WTC11 (cell line): ENCODE results near the gene KICS2. TPM values are rescaled to one million over a fixed set of nuclear protein-coding genes. Genes with fewer than 3 reads are reported as not detected.

Source experiments
- ATAC-seq: fragments of 200-7000 bp; cut with Tn5 transposase; 2 replicates; pipeline ENCODE4 v1.10.0; 2021; ENCODE audit warnings: mild to moderate bottlenecking, moderate library complexity
- CTCF ChIA-PET: fragments of 300-600 bp; sonication (Branson Sonifier 250); formaldehyde crosslinking; loops from one replicate; lab custom pipeline; 2021; ENCODE audit warnings: antibody characterized with exemption; lab: Charles Lee
- POLR2A ChIA-PET: fragments of 350-600 bp; sonication (Branson Sonifier 250); formaldehyde crosslinking; loops from one replicate; lab custom pipeline; 2021; ENCODE audit warnings: antibody characterized with exemption; lab: Charles Lee
- DNase-seq: peaks from one replicate; pipeline ENCODE4 v3.0.0; 2021; ENCODE audit warnings: low spot score
- H3K27ac Mint-ChIP-seq: 2 replicates; pipeline ENCODE4 v1.8.0; 2021; ENCODE audit warnings: mixed read lengths
- H3K27me3 Mint-ChIP-seq: 2 replicates; pipeline ENCODE4 v1.8.0; 2021; ENCODE audit warnings: low read depth, mild to moderate bottlenecking, moderate library complexity, mixed read lengths
- H3K36me3 Mint-ChIP-seq: 2 replicates; pipeline ENCODE4 v1.8.0; 2021; ENCODE audit warnings: mixed read lengths
- H3K4me1 Mint-ChIP-seq: 2 replicates; pipeline ENCODE4 v1.8.0; 2022; ENCODE audit warnings: mixed read lengths
- H3K4me3 Mint-ChIP-seq: 2 replicates; pipeline ENCODE4 v1.8.0; 2021; ENCODE audit warnings: mild to moderate bottlenecking, moderate library complexity, mixed read lengths
- H3K9me3 Mint-ChIP-seq: 2 replicates; pipeline ENCODE4 v1.8.0; 2021; ENCODE audit warnings: mixed read lengths
- ATF1 ChIP-seq: sonication (generic); formaldehyde crosslinking; IDR thresholded peaks from 2 replicates; pipeline ENCODE4 v1.8.1; 2023; ENCODE audit warnings: mild to moderate bottlenecking, moderate library complexity, missing genetic modification reagents
- CDX4 ChIP-seq: fragments of 250-450 bp; sonication (Bioruptor Pico); IDR thresholded peaks from 2 replicates; pipeline ENCODE4 v1.9.0; 2021; ENCODE audit warnings: moderate library complexity, mild to moderate bottlenecking, inconsistent platforms, borderline replicate concordance
- CREB1 ChIP-seq: sonication (generic); formaldehyde crosslinking; IDR thresholded peaks from 2 replicates; pipeline ENCODE4 v1.8.0; 2023; ENCODE audit warnings: mild to moderate bottlenecking, missing genetic modification reagents
- CREM ChIP-seq: sonication (generic); formaldehyde crosslinking; IDR thresholded peaks from 2 replicates; pipeline ENCODE4 v1.8.1; 2022; ENCODE audit warnings: mild to moderate bottlenecking, missing genetic modification reagents, moderate library complexity
- ELF4 ChIP-seq: sonication (generic); formaldehyde crosslinking; IDR thresholded peaks from 2 replicates; pipeline ENCODE4 v1.8.1; 2022; ENCODE audit warnings: low read depth, mild to moderate bottlenecking, moderate library complexity, missing genetic modification reagents
- FOXJ3 ChIP-seq: sonication (generic); formaldehyde crosslinking; IDR thresholded peaks from 2 replicates; pipeline ENCODE4 v1.9.0; 2021; ENCODE audit warnings: missing genetic modification reagents, mild to moderate bottlenecking, borderline replicate concordance
- FOXK1 ChIP-seq: sonication (generic); formaldehyde crosslinking; IDR thresholded peaks from 2 replicates; pipeline ENCODE4 v1.8.0; 2022; ENCODE audit warnings: mild to moderate bottlenecking, moderate library complexity, missing genetic modification reagents
- HMGXB4 ChIP-seq: sonication (generic); formaldehyde crosslinking; IDR thresholded peaks from 2 replicates; pipeline ENCODE4 v1.8.1; 2023; ENCODE audit warnings: mild to moderate bottlenecking, moderate library complexity, missing genetic modification reagents
- IRF1 ChIP-seq: sonication (generic); formaldehyde crosslinking; IDR thresholded peaks from 2 replicates; pipeline ENCODE4 v1.8.0; 2023; ENCODE audit warnings: missing genetic modification reagents
- KAT7 ChIP-seq: sonication (generic); formaldehyde crosslinking; IDR thresholded peaks from 2 replicates; pipeline ENCODE4 v1.8.1; 2023; ENCODE audit warnings: missing genetic modification reagents, mild to moderate bottlenecking, borderline replicate concordance
- NR1H2 ChIP-seq: sonication (generic); formaldehyde crosslinking; IDR thresholded peaks from 2 replicates; pipeline ENCODE4 v1.9.0; 2021; ENCODE audit warnings: mild to moderate bottlenecking, moderate library complexity, missing genetic modification reagents
- OVOL2 ChIP-seq: fragments of 250-450 bp; sonication (Bioruptor Pico); IDR thresholded peaks from 2 replicates; pipeline ENCODE4 v1.9.0; 2021; ENCODE audit warnings: mild to moderate bottlenecking, borderline replicate concordance
- SMAD3 ChIP-seq: sonication (generic); formaldehyde crosslinking; IDR thresholded peaks from 2 replicates; pipeline ENCODE4 v1.8.0; 2022; ENCODE audit warnings: missing genetic modification reagents, mild to moderate bottlenecking, borderline replicate concordance
- TCF7 ChIP-seq: sonication (generic); formaldehyde crosslinking; IDR thresholded peaks from 2 replicates; pipeline ENCODE4 v1.8.0; 2022; ENCODE audit warnings: mild to moderate bottlenecking, low read depth, missing genetic modification reagents, moderate library complexity
- ZMAT4 ChIP-seq: fragments of 250-450 bp; sonication (Bioruptor Pico); IDR thresholded peaks from 2 replicates; pipeline ENCODE4 v1.9.0; 2021; ENCODE audit warnings: mild to moderate bottlenecking
- ZNF121 ChIP-seq: sonication (generic); formaldehyde crosslinking; IDR thresholded peaks from 2 replicates; pipeline ENCODE4 v1.8.0; 2023; ENCODE audit warnings: missing genetic modification reagents
- ZNF263 ChIP-seq: sonication (generic); formaldehyde crosslinking; IDR thresholded peaks from 2 replicates; pipeline ENCODE4 v1.8.1; 2022; ENCODE audit warnings: low read depth, mild to moderate bottlenecking, moderate library complexity, missing genetic modification reagents
- ZNF512 ChIP-seq: sonication (generic); formaldehyde crosslinking; IDR thresholded peaks from 2 replicates; pipeline ENCODE4 v1.8.1; 2022; ENCODE audit warnings: missing genetic modification reagents, borderline replicate concordance
- total RNA-seq: library from RNA; stranded (reverse); gene quantifications from 3 replicates; pipeline ENCODE4 v1.2.3, GENCODE V29; 2021
- TF ChIP-seq, protein P1 (sequence below): fragments of 200-600 bp; IDR thresholded peaks from 2 replicates; pipeline ENCODE4 v1.8.0; 2022; ENCODE audit warnings: antibody characterized with exemption
- TF ChIP-seq, protein P2 (sequence below): sonication (generic); formaldehyde crosslinking; IDR thresholded peaks from 2 replicates; pipeline ENCODE4 v1.8.0; 2023; ENCODE audit warnings: missing genetic modification reagents, mild to moderate bottlenecking, borderline replicate concordance

KICS2 gene
- total RNA-seq, 1 experiment from 2014 or later, result 10.7 TPM

- no peak for TF ChIP-seq IRF1
Observed at GRCh38 chr12:64253356-64253755, 31.3 kb upstream of the KICS2 start (continued).

- H3K27ac Mint-ChIP-seq, result no peak overlapping the region
- ChIA-PET CTCF (no interaction called here), POLR2A (no interaction called here)
- H3K4me3 Mint-ChIP-seq, result no peak overlapping the region
- no peak for DNase-seq
- no peaks in the 10 kb centered on the region for H3K36me3 Mint-ChIP-seq
- H3K4me1 Mint-ChIP-seq, result peaks cover 7% of the 10 kb centered on the region
- H3K9me3 Mint-ChIP-seq, result no peaks in the 10 kb centered on the region
- TF ChIP-seq ZMAT4 (CRISPR knock-in tag), result no peak
- no peak for TF ChIP-seq CREB1
- no peak for TF ChIP-seq CDX4
- TF ChIP-seq FOXK1 (CRISPR knock-in tag), result no peak
- TF ChIP-seq HMGXB4 (CRISPR knock-in tag), result no peak
- TF ChIP-seq FOXJ3, result no peak
- no peak for TF ChIP-seq KAT7
- no peak for TF ChIP-seq ELF4 (CRISPR knock-in tag)
- TF ChIP-seq, protein P1, sequence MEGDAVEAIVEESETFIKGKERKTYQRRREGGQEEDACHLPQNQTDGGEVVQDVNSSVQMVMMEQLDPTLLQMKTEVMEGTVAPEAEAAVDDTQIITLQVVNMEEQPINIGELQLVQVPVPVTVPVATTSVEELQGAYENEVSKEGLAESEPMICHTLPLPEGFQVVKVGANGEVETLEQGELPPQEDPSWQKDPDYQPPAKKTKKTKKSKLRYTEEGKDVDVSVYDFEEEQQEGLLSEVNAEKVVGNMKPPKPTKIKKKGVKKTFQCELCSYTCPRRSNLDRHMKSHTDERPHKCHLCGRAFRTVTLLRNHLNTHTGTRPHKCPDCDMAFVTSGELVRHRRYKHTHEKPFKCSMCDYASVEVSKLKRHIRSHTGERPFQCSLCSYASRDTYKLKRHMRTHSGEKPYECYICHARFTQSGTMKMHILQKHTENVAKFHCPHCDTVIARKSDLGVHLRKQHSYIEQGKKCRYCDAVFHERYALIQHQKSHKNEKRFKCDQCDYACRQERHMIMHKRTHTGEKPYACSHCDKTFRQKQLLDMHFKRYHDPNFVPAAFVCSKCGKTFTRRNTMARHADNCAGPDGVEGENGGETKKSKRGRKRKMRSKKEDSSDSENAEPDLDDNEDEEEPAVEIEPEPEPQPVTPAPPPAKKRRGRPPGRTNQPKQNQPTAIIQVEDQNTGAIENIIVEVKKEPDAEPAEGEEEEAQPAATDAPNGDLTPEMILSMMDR, result no peak
- no peak for ATAC-seq
- no peaks in the 10 kb centered on the region for H3K27me3 Mint-ChIP-seq
Observed at GRCh38 chr12:64252681-64253080, 30.6 kb upstream of the KICS2 start.

DNA sequence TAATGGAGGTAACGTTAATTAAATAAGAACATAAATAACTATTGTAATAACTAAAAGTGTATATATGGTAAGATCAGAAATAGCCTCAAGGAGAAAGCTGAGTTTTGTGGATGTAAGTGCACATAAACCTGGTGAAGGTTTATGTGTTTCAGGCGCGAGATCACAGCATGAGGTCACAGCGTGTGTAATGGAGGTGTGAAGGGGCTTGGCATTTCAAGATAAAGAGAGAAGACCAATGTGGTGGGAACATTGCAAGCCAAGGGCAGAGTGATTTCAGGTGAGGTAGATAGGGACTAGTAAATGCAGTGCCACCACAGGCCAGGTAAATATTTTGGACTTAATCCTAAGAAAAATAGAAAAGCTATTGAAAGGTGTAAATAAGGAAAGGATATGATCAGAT lies 21.7 kb upstream of the KICS2 start:
- no peaks in the 10 kb centered on the region for H3K36me3 Mint-ChIP-seq

More for the DNA sequence above, 21.7 kb upstream of the KICS2 start:
- CTCF ChIA-PET, result interaction anchor here (0.8 to 1.2 kb wide), 2 partner anchors 13 to 399 kb away, joined by 3 read pairs; no protein-coding TSS in a partner anchor
- Mint-ChIP-seq H3K9me3 (no peaks in the 10 kb centered on the region), H3K27me3 (no peaks in the 10 kb centered on the region), H3K27ac (no peak overlapping the region), H3K4me1 (peaks cover 8% of the 10 kb centered on the region; the same call in 1 of the 2 replicates), H3K4me3 (no peak overlapping the region)
- TF ChIP-seq CREM (CRISPR knock-in tag) (no peak), SMAD3 (CRISPR knock-in tag) (no peak), NR1H2 (CRISPR knock-in tag) (no peak), ZNF121 (CRISPR knock-in tag) (no peak), CREB1 (no peak), OVOL2 (CRISPR knock-in tag) (no peak), ZNF263 (CRISPR knock-in tag) (no peak), ZNF512 (CRISPR knock-in tag) (no peak), TCF7 (CRISPR knock-in tag) (no peak), ATF1 (CRISPR knock-in tag) (no peak)
- TF ChIP-seq, protein P2, sequence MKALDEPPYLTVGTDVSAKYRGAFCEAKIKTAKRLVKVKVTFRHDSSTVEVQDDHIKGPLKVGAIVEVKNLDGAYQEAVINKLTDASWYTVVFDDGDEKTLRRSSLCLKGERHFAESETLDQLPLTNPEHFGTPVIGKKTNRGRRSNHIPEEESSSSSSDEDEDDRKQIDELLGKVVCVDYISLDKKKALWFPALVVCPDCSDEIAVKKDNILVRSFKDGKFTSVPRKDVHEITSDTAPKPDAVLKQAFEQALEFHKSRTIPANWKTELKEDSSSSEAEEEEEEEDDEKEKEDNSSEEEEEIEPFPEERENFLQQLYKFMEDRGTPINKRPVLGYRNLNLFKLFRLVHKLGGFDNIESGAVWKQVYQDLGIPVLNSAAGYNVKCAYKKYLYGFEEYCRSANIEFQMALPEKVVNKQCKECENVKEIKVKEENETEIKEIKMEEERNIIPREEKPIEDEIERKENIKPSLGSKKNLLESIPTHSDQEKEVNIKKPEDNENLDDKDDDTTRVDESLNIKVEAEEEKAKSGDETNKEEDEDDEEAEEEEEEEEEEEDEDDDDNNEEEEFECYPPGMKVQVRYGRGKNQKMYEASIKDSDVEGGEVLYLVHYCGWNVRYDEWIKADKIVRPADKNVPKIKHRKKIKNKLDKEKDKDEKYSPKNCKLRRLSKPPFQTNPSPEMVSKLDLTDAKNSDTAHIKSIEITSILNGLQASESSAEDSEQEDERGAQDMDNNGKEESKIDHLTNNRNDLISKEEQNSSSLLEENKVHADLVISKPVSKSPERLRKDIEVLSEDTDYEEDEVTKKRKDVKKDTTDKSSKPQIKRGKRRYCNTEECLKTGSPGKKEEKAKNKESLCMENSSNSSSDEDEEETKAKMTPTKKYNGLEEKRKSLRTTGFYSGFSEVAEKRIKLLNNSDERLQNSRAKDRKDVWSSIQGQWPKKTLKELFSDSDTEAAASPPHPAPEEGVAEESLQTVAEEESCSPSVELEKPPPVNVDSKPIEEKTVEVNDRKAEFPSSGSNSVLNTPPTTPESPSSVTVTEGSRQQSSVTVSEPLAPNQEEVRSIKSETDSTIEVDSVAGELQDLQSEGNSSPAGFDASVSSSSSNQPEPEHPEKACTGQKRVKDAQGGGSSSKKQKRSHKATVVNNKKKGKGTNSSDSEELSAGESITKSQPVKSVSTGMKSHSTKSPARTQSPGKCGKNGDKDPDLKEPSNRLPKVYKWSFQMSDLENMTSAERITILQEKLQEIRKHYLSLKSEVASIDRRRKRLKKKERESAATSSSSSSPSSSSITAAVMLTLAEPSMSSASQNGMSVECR (CRISPR knock-in tag), result no peak
- POLR2A ChIA-PET, result no interaction called here
- ATAC-seq, result no peak
- DNase-seq, result no peak
